Measurements from ENCODE around the gene SHOC2.

SHOC2 gene

GRCh38 chr10:110994406-110995086 lies 75.1 kb downstream of the SHOC2 start:
- H3K4me3 Mint-ChIP-seq: no peak overlapping the region
- no peak for DNase-seq
- H3K27me3 Mint-ChIP-seq (ENCODE audit: low read depth, poor library complexity): no peaks in the 10 kb centered on the region
- H3K27ac Mint-ChIP-seq: no peak overlapping the region
- peaks cover 5% of the 10 kb centered on the region for H3K9me3 Mint-ChIP-seq
- peaks cover 29% of the 10 kb centered on the region for H3K36me3 Mint-ChIP-seq (ENCODE audit: low read depth)
- H3K4me1 Mint-ChIP-seq: no peaks in the 10 kb centered on the region
- no peak for TF ChIP-seq CTCF (IDR thresholded peaks at IDR 0.05)

- Mint-ChIP-seq H3K4me1 (no peaks in the 10 kb centered on the region), H3K4me3 (no peak overlapping the region), H3K27ac (no peak overlapping the region), H3K36me3 (ENCODE audit: low read depth) (peaks cover 25% of the 10 kb centered on the region), H3K9me3 (peaks cover 5% of the 10 kb centered on the region), H3K27me3 (ENCODE audit: low read depth, poor library complexity) (no peaks in the 10 kb centered on the region)
- DNase-seq: no peak
- TF ChIP-seq CTCF (IDR thresholded peaks at IDR 0.05): no peak
Observed at GRCh38 chr10:110995301-110995700, 75.9 kb downstream of the SHOC2 start.

GRCh38 chr10:110996256-110996655 lies 76.9 kb downstream of the SHOC2 start:
- H3K27ac Mint-ChIP-seq: no peak overlapping the region
- no peaks in the 10 kb centered on the region for H3K4me1 Mint-ChIP-seq
- H3K36me3 Mint-ChIP-seq (ENCODE audit: low read depth): peaks cover 26% of the 10 kb centered on the region
- no peak overlapping the region for H3K4me3 Mint-ChIP-seq
- no peaks in the 10 kb centered on the region for H3K9me3 Mint-ChIP-seq
- H3K27me3 Mint-ChIP-seq (ENCODE audit: low read depth, poor library complexity): no peaks in the 10 kb centered on the region
- DNase-seq: no peak
- TF ChIP-seq CTCF (IDR thresholded peaks at IDR 0.05): no peak

GRCh38 chr10:111004016-111004415 lies 84.6 kb downstream of the SHOC2 start:
- Mint-ChIP-seq H3K4me3 (no peak overlapping the region), H3K4me1 (no peaks in the 10 kb centered on the region), H3K27me3 (ENCODE audit: low read depth, poor library complexity) (no peaks in the 10 kb centered on the region), H3K27ac (no peak overlapping the region), H3K36me3 (ENCODE audit: low read depth) (peaks cover 40% of the 10 kb centered on the region), H3K9me3 (no peaks in the 10 kb centered on the region)
- TF ChIP-seq CTCF (IDR thresholded peaks at IDR 0.05): no peak
- no peak for DNase-seq

- DNase-seq: no peak
- H3K4me3 Mint-ChIP-seq: no peak overlapping the region
- peaks cover 24% of the 10 kb centered on the region for H3K36me3 Mint-ChIP-seq (ENCODE audit: low read depth)
- H3K4me1 Mint-ChIP-seq: no peaks in the 10 kb centered on the region
- H3K27ac Mint-ChIP-seq: no peak overlapping the region
- no peak for TF ChIP-seq CTCF (IDR thresholded peaks at IDR 0.05)
- H3K27me3 Mint-ChIP-seq (ENCODE audit: low read depth, poor library complexity): no peaks in the 10 kb centered on the region
- H3K9me3 Mint-ChIP-seq: no peaks in the 10 kb centered on the region
Observed at GRCh38 chr10:111007486-111007885, 88.1 kb downstream of the SHOC2 start.

- peaks cover 7% of the 10 kb centered on the region for H3K36me3 Mint-ChIP-seq (ENCODE audit: low read depth)
- H3K4me1 Mint-ChIP-seq: no peaks in the 10 kb centered on the region
- no peak for DNase-seq
- no peak overlapping the region for H3K4me3 Mint-ChIP-seq
- no peak overlapping the region for H3K27ac Mint-ChIP-seq
- no peaks in the 10 kb centered on the region for H3K9me3 Mint-ChIP-seq
- no peaks in the 10 kb centered on the region for H3K27me3 Mint-ChIP-seq (ENCODE audit: low read depth, poor library complexity)
- no peak for TF ChIP-seq CTCF (IDR thresholded peaks at IDR 0.05)
Observed at GRCh38 chr10:111015181-111015580, 95.8 kb downstream of the SHOC2 start.

All from nephron progenitor cell (in vitro differentiated cells).